Nephron progenitor cell (in vitro differentiated cells): ENCODE data around the gene CHIT1.
A peak's percentile ranks its signal among the peaks of the same experiment; 100 is the strongest.

Experiments
- DNase-seq: peaks from one replicate; pipeline ENCODE4 v3.0.0; 2021
- H3K27ac Mint-ChIP-seq: 2 replicates; pipeline ENCODE4 v1.8.0; 2021; ENCODE audit warnings: mild to moderate bottlenecking, moderate library complexity, mixed read lengths
- H3K27me3 Mint-ChIP-seq: 2 replicates; pipeline ENCODE4 v1.8.0; 2021; ENCODE audit warnings: mild to moderate bottlenecking, low read depth, mixed read lengths; ENCODE audit not compliant: poor library complexity
- H3K36me3 Mint-ChIP-seq: 2 replicates; pipeline ENCODE4 v1.8.0; 2021; ENCODE audit warnings: low read depth, mixed read lengths
- H3K4me1 Mint-ChIP-seq: 2 replicates; pipeline ENCODE4 v1.8.0; 2021; ENCODE audit warnings: mixed read lengths
- H3K4me3 Mint-ChIP-seq: 2 replicates; pipeline ENCODE4 v1.8.0; 2021; ENCODE audit warnings: mild to moderate bottlenecking, moderate library complexity, mixed read lengths
- H3K9me3 Mint-ChIP-seq: 2 replicates; pipeline ENCODE4 v1.8.0; 2021; ENCODE audit warnings: mild to moderate bottlenecking, moderate library complexity, mixed read lengths
- TF ChIP-seq, protein P1 (sequence below): fragments of 200-600 bp; sonication (generic); IDR thresholded peaks from 2 replicates; pipeline ENCODE4 v1.5.0; 2021; ENCODE audit warnings: antibody characterized with exemption

Gene CHIT1

DNA sequence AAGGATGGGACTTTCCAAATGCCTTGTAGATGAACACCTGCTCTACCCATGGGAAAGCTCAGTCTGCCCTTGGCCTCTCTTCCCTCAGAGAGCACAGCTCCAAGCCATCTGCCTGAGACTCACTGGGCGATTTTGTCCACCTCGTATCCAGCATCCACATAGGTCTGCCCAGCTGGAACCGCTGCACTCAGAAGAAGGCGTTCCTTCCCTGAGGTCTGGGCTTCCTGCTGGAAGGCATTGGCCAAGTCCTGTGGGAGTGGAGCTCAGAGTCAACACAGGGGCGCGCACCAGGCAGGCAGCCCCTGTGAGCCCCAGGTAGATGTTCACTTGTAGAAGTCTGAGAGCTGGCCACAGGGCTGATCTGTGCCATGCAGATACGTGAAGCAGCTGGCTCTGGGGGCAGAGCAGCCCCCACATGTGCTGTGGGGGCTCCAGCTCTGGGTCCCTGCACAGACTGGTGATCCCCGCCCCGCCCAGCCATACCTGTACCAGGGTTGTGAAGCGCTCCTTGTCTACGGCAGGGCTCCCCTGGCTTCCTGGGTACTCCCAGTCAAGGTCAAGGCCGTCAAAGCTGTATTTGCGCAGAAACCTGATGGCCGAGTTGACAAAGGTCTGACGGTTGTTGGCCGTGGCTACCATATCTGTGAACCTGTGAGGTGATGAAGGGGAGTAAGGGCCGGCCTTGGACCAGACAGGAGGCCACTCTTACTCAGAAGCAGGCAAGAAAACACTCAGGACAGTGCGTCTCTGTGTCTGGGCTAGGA is 6.3 kb downstream of the CHIT1 start:
- no peaks in the 10 kb centered on the region for H3K9me3 Mint-ChIP-seq
- H3K27me3 Mint-ChIP-seq, result peaks cover 51% of the 10 kb centered on the region
- H3K36me3 Mint-ChIP-seq, result no peaks in the 10 kb centered on the region

DNA sequence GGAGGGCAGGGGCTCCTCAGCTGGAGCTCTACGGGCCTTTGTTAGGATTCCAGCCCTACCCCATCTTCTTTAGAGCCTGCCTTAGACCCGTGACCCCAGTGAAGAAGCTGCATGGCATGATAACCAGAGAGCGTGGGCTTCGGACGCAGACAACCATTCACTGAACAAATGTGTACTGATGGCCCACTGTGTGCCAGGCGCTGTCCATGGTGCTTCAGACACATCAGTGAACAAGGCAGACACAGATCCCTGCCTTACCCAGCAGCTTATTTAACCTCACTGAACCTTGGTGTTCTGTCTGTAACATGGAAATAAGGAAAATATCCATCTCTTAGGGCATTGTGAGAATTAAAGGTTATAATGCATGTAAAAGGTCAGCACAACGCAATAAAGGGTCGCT is 9.5 kb downstream of the CHIT1 start:
- Mint-ChIP-seq H3K27ac (no peak overlapping the region), H3K4me1 (peaks cover 17% of the 10 kb centered on the region), H3K27me3 (peaks cover 52% of the 10 kb centered on the region), H3K4me3 (no peak overlapping the region), H3K9me3 (no peaks in the 10 kb centered on the region), H3K36me3 (no peaks in the 10 kb centered on the region)
- TF ChIP-seq, protein P1, sequence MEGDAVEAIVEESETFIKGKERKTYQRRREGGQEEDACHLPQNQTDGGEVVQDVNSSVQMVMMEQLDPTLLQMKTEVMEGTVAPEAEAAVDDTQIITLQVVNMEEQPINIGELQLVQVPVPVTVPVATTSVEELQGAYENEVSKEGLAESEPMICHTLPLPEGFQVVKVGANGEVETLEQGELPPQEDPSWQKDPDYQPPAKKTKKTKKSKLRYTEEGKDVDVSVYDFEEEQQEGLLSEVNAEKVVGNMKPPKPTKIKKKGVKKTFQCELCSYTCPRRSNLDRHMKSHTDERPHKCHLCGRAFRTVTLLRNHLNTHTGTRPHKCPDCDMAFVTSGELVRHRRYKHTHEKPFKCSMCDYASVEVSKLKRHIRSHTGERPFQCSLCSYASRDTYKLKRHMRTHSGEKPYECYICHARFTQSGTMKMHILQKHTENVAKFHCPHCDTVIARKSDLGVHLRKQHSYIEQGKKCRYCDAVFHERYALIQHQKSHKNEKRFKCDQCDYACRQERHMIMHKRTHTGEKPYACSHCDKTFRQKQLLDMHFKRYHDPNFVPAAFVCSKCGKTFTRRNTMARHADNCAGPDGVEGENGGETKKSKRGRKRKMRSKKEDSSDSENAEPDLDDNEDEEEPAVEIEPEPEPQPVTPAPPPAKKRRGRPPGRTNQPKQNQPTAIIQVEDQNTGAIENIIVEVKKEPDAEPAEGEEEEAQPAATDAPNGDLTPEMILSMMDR, result no peak
- peak; percentile 49 for DNase-seq

More for the DNA sequence above, 6.3 kb downstream of the CHIT1 start:
- Mint-ChIP-seq H3K27ac (no peak overlapping the region), H3K4me1 (no peaks in the 10 kb centered on the region), H3K4me3 (no peak overlapping the region)
- TF ChIP-seq, protein P1, result no peak
- no peak for DNase-seq

DNA sequence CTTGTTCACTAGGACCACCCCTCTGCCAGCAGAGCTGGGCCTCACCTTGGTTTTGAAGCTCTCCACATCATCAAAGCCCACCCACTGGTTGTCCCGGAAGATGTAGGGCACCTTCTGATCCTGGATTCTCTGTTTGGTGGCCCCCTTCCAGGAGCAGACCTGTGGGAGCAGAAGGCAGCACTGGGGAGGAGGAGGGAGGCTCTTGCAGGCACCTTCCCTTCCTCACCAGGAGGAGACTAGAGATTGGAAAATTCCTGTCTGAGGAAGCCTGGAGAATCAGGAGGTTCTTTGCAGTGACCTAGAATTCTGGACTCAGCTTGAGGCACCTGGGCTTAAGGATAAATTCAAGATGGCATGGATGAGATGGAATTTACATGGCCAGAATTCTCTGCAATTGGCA is 10.3 kb downstream of the CHIT1 start:
- Mint-ChIP-seq H3K4me3 (no peak overlapping the region), H3K36me3 (no peaks in the 10 kb centered on the region), H3K9me3 (no peaks in the 10 kb centered on the region), H3K27ac (no peak overlapping the region), H3K4me1 (peaks cover 17% of the 10 kb centered on the region), H3K27me3 (peaks cover 50% of the 10 kb centered on the region)
- TF ChIP-seq, protein P1, result no peak
- DNase-seq, result no peak

DNA sequence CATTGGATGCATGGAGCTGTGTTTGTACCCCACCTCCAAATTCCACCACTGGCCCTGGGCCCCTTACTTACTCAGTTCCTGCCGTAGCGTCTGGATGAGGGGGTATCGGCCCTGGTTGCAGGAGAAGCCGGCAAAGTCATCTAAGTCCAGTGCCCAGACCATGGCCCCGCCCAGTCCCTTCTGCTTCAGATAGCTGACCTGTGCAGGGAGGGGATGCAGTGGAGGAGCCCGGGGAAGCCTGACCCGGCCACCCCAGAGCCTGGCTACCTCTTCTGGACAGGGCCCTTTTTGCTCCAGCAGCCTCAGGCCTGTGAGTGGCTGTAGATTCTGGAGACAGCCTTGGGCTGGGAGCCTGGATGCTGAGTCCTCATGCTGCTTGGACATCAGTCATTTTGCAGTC is 11.8 kb downstream of the CHIT1 start:
- Mint-ChIP-seq H3K27me3 (peaks cover 40% of the 10 kb centered on the region), H3K4me3 (no peak overlapping the region), H3K9me3 (no peaks in the 10 kb centered on the region), H3K4me1 (peaks cover 17% of the 10 kb centered on the region), H3K36me3 (no peaks in the 10 kb centered on the region), H3K27ac (no peak overlapping the region)
- TF ChIP-seq, protein P1, result no peak
- no peak for DNase-seq

DNA sequence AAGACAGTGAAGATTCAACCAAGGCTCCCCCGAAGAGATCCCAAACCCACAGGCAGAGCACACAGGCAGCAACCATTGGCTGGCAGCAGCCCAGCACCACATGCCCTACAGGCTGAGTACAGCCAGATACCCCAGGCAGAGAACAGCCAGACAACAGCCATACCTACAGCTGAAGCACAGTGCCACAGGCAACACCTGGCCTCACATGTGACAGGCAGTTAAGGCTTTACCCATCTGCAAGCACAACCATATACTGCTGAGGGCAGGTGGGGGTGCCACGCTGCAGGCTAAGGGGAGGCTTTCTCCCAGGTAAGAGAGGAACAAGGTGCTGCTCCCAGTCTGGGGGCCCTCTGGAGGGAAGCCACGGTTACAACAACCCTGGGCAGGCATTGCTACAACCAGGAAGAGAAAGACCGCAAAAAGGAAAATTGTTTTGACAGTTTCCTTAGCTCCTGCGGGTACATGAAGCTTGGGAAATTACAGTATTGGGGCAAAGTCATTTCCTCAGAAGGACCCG is 12.3 kb downstream of the CHIT1 start:
- H3K9me3 Mint-ChIP-seq, result no peaks in the 10 kb centered on the region
- H3K36me3 Mint-ChIP-seq, result no peaks in the 10 kb centered on the region
- TF ChIP-seq, protein P1, result no peak
- no peak for DNase-seq
- H3K27me3 Mint-ChIP-seq, result peaks cover 40% of the 10 kb centered on the region
- H3K4me3 Mint-ChIP-seq, result no peak overlapping the region
- H3K27ac Mint-ChIP-seq, result no peak overlapping the region
- H3K4me1 Mint-ChIP-seq, result peaks cover 17% of the 10 kb centered on the region
